Effector CD8-positive, alpha-beta T cell (primary cell): Measurements from ENCODE around the gene CFAP90.

Experiments
- DNase-seq: peaks from one replicate; lab custom pipeline; 2025; lab: John Stamatoyannopoulos, UW
- total RNA-seq, 4 experiments: gene quantifications; one replicate each; lab custom pipeline; 2026; lab: John Stamatoyannopoulos, UW

CFAP90 gene
- total RNA-seq = 0 reads per million in 4 experiments

DNA sequence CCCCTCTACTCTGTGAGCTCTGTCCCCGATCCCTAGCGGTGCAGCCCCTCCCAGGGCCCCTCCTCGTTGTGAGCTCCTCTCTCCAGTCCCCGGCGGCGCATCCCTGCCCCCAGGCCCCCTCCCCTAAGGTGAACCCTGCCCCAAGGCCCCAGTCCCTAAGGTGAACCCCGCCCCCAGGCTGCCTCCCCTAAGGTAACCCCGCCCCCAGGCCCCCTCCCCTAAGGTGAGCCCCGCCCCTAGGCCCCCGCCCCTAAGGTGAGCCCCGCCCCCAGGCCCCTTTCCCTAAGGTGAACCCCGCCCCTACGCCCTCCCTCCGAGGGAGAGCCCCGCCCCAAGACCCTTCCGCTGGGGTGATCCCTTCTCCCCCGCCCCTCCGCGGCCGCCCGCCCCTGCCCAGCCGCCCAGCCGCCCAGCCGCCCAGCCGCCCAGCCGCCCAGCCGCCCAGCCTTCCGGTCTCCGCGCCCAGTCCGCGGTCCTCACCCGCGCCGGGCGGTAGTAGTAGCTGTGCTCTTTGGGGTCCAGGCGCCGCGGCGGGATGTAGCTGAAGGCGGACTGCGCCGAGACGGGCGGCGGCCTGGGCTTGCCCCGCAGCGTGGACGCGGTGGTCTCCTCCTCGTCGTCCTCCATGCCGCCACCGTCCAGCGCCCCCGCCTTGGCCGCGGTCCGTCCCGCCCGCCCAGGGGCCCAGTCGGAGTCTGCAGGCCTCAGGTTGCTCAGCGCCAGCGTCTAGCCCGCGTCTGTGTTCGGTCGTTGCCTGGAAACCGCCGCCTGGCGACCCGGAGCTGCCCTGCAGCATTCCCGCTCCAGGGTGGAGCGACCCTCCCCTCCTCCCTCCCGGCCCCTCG, at the start of gene CFAP90:
Gene CFAP90 (minus strand): TSS at position 739 of the 845 bp plus-strand sequence. CDS start 112 bp downstream, at position 627.
- DNase-seq = peak; percentile 31

- no peak for DNase-seq
Observed at GRCh38 chr5:7897014-7897600, 46.2 kb upstream of the CFAP90 start.

DNA sequence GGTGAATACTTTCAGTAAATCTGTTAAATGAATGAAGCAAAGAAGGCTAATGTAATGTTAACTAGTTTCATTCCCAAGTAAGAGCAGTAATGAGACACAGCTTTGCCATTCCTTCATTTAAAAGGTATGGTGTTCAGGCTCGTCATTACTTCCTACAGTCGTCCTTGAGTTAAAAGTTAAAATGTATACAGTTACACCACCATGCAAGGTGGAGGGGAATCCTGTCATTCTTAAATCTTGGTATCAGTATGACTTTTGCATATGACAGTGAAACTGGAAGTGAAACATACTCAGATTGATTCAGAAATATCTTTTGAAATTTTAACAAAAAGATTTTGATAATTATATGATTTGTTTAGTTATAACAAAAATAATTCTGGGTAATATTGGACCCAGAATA, 43.9 kb upstream of the CFAP90 start:
- no peak for DNase-seq

DNA sequence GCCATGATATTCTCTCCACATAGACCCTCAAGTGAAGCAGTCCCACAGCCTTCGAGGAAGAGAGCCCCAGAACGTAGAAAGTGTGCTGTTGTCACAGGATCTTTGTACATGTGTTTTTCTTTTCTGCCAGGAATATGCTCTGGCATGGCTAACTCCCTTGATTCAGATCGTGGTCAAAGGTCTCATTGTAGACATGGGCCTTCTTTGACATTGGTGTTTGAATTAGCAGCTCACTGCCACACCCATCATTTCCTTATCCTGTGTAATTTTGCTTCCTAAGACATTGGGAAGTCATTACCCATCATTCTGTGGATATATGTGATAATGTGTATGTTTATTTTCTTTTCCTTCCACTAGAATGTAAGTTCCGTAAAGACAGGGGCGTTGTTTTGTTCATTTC, 43.5 kb upstream of the CFAP90 start:
- DNase-seq = no peak

- DNase-seq = no peak
Observed at GRCh38 chr5:7888901-7889300, 38.0 kb upstream of the CFAP90 start.

DNA sequence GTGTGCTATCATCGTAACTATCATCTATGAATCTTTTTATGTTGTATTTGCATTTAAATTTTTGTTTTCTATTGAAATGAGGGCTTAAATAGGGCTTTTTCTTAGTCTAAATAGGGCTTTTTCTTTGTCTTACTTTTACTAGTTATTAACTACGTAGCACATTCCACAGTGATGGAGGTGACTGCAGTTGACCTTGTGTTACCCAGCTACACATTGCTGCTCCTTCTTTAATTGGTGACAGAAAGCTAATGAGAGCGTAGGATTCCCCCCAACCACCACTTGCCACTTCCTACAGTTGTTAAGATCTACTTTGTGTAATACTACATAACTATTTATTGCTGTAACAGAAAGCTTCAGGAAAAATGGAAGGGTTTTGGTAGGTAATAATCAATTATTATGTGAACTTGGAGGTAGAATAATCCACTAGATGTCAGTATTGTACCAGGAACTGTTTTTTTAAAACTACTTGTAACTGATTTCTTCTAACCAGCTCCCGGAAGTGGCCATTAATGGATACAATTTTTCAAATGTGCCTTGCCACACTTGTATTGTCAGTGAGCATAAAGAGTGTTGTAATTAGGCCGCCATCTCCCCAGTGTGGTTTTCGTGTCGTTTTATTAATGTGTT, 36.0 kb upstream of the CFAP90 start:
- no peak for DNase-seq

DNA sequence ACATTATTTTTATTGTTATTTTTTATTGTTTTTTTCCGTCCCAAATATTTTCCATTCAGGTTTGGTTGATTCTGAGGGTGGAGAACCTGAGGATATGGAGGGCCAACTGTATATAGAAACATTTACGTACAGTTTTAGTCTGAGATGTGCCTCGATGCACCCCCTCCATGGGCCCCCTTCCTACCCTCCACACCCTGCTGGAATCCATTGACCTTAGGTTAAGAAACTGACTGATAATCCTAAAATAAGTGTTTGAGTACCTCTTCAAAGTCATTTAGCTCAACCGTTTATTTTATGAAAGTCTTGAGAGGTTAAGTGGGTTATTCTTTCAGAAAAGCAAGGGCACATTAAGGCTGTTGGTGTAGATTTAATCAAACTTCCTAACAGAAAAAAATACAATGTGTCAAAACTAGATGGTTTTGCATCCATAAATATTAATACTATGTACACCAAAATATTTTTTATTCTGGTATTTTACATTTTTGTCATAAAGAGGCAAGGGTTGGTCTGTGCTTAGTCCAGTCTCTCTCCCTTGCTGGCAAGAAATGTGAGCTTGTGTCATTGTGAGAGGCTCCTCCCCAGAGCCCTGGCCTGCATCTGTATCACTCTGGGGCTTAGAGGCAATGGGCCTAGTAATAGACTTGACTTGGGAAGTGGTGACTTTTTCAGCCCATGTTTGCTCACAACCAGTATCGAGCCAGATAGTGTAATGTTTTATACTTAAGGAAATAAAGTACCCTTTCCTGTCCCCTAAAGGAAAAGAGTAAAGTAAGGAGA, 33.7 kb upstream of the CFAP90 start:
- no peak for DNase-seq

DNA sequence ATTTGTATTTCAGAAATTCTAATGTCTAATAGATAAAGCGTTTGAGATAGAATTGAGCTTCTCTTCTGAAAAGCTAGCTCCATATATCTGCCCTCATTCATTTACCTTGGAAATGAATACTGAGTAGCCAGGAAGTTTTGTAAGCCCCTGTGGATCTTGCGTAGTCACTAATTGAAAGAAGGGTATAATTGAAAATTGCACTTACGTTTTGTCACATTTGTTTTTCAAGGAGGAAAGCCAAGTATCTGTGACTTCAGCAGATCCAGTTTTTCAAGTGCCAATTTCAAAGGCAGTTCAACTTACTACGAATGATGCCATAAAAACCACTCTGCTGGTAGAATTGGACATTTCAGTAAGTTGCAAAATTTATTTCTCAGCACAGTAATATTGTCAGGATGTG, 32.0 kb upstream of the CFAP90 start:
- DNase-seq = no peak

GRCh38 chr5:7881816-7882215, 30.9 kb upstream of the CFAP90 start:
- no peak for DNase-seq

GRCh38 chr5:7881091-7881490, 30.2 kb upstream of the CFAP90 start:
- no peak for DNase-seq

DNA sequence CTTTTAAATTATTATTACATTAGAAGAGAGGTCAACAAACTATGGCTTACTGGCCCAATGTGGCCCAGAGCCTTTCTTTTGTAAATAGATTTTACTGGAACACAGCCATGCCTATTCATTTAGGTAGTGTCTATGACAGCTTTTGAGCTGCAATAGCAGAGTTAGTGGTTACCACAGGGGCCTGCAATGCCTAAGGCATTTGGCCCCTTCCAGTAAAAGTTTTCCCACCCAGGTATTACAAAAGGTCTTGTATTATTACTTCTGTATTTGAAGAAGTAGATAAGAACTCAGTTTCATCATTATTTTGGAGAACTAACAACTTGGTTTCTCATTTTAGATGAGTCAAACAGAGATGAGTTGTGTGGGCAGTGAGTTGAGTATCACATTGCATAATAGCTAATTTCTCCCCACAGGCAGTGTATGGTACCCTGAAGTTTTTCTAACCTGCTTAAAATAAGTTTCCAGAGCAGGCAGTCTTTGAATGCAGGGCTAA, 27.5 kb upstream of the CFAP90 start:
- DNase-seq = no peak

DNA sequence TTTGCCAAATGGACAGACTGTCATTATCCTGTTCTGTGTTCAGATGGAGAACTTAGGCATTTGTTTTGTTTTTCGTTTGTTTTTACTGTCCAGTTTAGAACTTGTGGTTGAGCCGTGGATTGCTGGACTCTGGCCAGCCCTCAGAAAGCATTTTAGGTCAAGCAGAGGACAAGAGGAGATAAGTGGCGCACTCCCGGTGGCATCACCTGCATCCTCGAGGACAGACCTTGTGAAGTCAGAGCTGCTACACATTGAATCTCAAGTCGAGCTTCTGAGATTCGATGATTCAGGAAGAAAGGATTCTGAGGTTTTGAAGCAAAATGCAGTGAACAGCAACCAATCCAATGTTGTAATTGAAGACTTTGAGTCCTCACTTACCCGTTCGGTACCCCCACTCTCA, 26.9 kb upstream of the CFAP90 start:
- no peak for DNase-seq

GRCh38 chr5:7876867-7877266, 25.9 kb upstream of the CFAP90 start:
- no peak for DNase-seq

- no peak for DNase-seq
Observed at GRCh38 chr5:7875151-7875550, 24.2 kb upstream of the CFAP90 start.

DNA sequence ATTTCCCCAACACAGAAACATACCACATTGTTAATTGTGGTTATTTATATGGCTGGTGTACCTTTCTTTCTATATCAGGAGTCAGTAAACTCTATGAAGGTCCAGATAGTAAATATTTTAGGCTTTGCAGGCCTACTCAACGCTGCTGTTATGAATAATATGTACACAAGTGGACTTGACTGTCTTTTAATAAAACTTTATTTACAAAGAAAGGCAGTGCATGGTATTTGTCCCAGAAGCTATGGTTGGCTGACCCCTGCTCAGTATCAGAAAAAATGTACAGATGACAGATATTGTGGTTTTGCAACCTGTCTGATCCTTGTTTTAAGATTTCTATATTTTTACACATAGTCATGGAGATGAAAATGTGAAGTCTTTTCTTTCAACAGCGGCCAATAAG, 23.7 kb upstream of the CFAP90 start:
- DNase-seq = no peak

- no peak for DNase-seq
Observed at GRCh38 chr5:7873216-7873615, 22.3 kb upstream of the CFAP90 start.

- no peak for DNase-seq
Observed at GRCh38 chr5:7872517-7873130, 21.7 kb upstream of the CFAP90 start.

DNA sequence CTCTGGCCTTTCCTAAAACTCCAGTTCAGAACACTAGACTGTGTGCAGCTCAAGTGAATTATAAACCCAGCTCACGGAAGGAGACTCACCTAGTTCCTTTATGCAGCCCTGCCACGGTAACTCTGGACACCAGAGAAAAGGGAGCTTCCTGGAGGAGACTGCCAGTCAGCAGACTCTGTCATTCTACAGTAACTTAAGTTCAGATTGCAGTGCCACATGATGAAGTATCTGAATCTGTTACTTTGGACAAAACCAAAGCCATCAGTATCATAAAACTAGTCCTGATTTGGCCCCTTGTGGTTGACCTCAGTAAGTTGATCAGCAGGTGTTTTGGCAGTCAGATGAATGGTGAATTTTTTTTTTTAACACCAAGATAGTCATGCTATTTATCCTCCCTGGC, 20.7 kb upstream of the CFAP90 start:
- no peak for DNase-seq

GRCh38 chr5:7869474-7870136, 18.7 kb upstream of the CFAP90 start:
- DNase-seq = peak; percentile 16

- peak; percentile 82 for DNase-seq
Observed at GRCh38 chr5:7868773-7869473, 18.0 kb upstream of the CFAP90 start, which contains the start of the genes FASTKD3 and MTRR. TSS of gene FASTKD3 (minus strand) at chr5:7869031. CDS start at chr5:7868083, 948 bp downstream. TSS of gene MTRR (plus strand) at chr5:7869148. CDS start at chr5:7870795, 1,647 bp downstream.
